ENCODE measurements around the gene KRT17.

KRT17 gene

DNA sequence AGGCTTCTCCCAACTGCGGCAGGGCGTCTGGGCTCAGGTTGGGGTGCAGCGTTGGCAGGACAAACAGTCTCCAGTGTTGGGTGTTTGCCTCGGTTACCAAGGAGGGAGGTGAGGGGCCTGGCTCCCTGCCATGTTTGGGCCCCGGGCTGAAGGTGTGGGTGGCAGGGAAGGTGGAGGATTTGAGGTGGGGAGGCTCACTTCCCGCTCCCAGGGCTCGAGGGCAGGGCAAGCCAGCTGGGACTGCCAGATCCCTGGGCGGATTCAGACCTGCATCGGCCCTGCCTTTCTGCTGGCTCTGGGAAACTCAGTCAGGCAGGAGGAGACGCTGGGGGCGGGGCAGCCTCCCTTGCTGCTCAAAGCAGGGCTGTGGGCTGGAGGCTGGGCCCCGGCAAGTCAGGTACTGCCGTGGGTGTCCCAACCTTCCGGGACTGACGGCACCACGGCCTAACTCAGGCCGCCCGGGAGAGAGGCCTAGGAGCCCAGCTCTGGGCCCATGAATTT, 31.3 kb upstream of the KRT17 start:
- Histone ChIP-seq H3K36me3 (no peaks in the 10 kb centered on the region), H3K27ac (no peak overlapping the region), H3K4me1 (peaks cover 0 to 41% (median 10%) of the 10 kb centered on the region in 4 donors), H3K4me3 (no peak overlapping the region), H3K9me3 (no peaks in the 10 kb centered on the region), H3K27me3 (no peaks in the 10 kb centered on the region)
- TF ChIP-seq, protein P1, sequence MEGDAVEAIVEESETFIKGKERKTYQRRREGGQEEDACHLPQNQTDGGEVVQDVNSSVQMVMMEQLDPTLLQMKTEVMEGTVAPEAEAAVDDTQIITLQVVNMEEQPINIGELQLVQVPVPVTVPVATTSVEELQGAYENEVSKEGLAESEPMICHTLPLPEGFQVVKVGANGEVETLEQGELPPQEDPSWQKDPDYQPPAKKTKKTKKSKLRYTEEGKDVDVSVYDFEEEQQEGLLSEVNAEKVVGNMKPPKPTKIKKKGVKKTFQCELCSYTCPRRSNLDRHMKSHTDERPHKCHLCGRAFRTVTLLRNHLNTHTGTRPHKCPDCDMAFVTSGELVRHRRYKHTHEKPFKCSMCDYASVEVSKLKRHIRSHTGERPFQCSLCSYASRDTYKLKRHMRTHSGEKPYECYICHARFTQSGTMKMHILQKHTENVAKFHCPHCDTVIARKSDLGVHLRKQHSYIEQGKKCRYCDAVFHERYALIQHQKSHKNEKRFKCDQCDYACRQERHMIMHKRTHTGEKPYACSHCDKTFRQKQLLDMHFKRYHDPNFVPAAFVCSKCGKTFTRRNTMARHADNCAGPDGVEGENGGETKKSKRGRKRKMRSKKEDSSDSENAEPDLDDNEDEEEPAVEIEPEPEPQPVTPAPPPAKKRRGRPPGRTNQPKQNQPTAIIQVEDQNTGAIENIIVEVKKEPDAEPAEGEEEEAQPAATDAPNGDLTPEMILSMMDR (IDR thresholded peaks at IDR 0.05): no peak
- no peak for DNase-seq
- intact Hi-C loops (cut with DNase I; ENCODE audit: low total_unique reads): no loop called here

DNA sequence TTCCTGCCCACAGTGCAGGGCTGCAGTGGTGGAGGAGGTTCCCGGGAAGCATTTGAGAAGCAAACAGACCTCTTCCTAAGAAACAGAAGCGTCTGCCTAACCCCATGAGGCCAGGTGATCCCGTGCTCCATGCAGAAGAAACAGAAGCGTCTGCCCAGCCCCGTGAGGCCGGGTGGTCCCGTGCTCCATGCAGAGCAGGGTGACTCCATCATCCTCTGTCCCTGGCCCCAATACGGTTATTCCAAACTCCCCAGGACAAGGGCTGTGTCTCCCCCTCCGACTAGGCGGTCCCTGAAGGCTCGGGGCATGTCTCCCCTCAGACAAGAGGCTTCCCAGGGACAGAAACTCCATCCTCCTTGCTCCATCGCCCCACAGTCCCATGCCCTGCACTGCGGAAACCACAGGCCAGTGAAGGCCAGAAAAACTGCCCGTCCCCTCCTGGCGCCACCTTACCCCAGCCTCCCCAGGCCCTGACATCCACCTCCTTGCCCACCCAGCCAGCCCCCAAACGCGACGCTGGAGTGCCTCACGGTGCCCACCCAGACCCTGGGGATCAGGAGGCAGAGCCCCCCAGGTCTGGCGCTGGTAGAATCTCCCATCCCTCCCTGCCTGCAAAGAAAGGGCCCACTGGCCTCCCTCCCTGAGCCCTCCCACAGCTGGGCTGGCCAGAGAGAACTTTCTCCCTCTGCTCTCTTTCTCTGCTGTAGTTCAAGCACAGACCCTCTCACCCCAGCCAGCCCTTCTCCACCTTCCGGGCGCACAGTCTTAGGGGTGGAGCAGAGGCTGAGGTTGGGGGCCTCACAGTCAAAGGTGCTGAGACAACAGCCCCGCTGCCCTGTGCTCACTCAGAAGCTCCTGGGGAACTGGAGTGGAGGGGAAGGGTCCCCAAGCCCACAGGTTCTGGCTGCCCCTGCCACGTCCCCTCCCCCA, 30.6 kb upstream of the KRT17 start:
- H3K27ac ChIP-seq: no peak overlapping the region
- H3K27me3 ChIP-seq: no peaks in the 10 kb centered on the region
- TF ChIP-seq, protein P1 (IDR thresholded peaks at IDR 0.05): no peak
- no peak for DNase-seq
- no peaks in the 10 kb centered on the region for H3K9me3 ChIP-seq
- intact Hi-C loops (cut with DNase I; ENCODE audit: low total_unique reads): no loop called here
- no peaks in the 10 kb centered on the region for H3K36me3 ChIP-seq
- peaks cover 0 to 42% (median 10%) of the 10 kb centered on the region in 4 donors for H3K4me1 ChIP-seq
- H3K4me3 ChIP-seq: no peak overlapping the region

DNA sequence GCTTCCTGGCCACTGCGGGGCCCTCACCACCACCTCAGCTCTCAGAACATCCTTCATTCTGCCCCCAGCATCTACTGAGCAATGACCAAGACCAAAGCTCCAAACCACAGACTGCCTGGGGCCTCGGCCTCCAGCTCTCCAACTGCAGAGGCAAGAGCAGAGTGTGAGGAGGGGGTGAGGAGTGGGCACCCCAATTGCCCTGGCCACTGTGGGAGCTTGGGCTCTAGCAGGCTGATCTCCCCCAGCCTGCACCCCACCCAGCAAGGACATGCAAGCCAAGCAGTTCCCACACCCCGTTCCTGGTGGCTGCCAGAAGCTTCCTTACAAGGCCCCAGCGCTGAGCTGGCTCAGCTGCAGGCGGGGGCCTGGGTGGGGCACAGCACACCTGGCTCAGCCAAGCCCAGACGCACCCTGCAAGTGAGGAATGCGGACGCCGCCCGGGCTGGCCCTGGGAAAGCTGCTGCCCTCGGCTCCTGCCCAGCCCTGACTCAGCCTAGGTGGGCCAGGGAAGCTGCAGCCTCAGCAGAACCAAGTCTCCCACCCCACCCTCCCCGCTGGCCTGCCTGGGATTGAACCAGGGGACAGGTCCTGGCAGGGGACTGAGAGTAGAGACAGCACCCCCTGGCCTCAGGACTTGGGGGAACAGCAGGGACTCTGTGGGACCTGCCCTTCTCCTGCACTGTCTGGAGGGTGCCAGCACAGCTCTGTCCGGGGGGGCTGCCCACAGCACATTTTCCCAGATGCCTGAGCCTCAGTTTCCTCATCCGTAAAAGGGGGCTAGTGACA, 29.7 kb upstream of the KRT17 start:
- DNase-seq: no peak
- H3K4me1 ChIP-seq: peaks cover 0 to 45% (median 10%) of the 10 kb centered on the region in 4 donors
- H3K27ac ChIP-seq: no peak overlapping the region

DNA sequence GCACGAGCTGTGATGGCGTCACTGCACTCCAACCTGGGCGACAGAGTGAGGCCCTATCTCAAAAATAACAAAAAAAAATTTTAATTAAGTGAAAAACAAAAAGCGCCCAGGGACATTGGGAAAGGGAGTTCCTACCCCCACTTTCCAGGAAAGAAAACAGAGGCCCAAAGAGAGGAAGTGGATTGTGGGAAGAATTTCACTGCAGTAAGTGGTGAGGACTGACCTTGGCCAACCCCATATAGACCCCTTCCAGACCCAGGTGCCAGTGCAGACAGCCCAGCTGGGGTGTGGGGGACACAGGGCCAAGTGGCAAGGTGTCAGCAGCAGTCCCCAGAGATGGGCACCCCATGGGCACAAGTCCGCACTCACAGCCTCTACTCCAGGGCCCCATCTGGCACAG, 29.0 kb upstream of the KRT17 start:
- Histone ChIP-seq H3K4me3 (no peak overlapping the region), H3K4me1 (peaks cover 2 to 46% (median 13%) of the 10 kb centered on the region in 4 donors), H3K36me3 (no peaks in the 10 kb centered on the region), H3K27ac (no peak overlapping the region), H3K9me3 (no peaks in the 10 kb centered on the region), H3K27me3 (no peaks in the 10 kb centered on the region)
- TF ChIP-seq, protein P1 (IDR thresholded peaks at IDR 0.05): no peak
- DNase-seq: no peak
- intact Hi-C loops (cut with DNase I; ENCODE audit: low total_unique reads): no loop called here

More for the DNA sequence above, 29.7 kb upstream of the KRT17 start:
- no peaks in the 10 kb centered on the region for H3K36me3 ChIP-seq
- no peak overlapping the region for H3K4me3 ChIP-seq
- TF ChIP-seq, protein P1 (IDR thresholded peaks at IDR 0.05): no peak
- intact Hi-C loops (cut with DNase I; ENCODE audit: low total_unique reads): no loop called here
- no peaks in the 10 kb centered on the region for H3K27me3 ChIP-seq
- H3K9me3 ChIP-seq: no peaks in the 10 kb centered on the region

DNA sequence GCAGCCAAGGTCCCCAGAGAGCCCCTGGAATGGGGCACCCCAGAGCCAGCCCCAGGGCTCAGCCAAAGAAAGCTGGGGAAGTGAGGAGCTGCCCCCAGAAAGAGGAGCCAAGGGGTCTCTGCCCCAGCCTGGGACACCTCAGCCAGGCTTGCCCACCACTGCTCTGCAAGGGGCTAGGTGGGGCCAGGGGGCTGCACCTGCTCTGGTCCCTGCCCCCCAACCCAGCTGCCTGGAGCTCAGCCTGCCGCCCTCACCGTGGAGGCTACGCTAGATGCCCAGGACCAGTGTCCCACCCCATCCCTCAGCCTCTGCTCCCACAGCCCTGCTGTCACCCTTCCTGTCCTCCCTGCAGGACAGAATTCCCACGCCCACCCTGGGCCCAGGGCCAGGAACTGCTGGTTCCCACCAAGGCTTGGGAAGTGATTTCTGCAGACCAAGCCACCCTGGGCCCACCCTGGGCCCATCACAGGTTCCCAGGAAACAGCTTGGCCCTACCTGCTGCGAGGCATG, 28.1 kb upstream of the KRT17 start:
- no peaks in the 10 kb centered on the region for H3K36me3 ChIP-seq
- DNase-seq: no peak
- no peaks in the 10 kb centered on the region for H3K9me3 ChIP-seq
- H3K4me1 ChIP-seq: peaks cover 3 to 52% (median 22%) of the 10 kb centered on the region in 4 donors
- intact Hi-C loops (cut with DNase I; ENCODE audit: low total_unique reads): no loop called here
- no peak overlapping the region for H3K27ac ChIP-seq
- no peaks in the 10 kb centered on the region for H3K27me3 ChIP-seq
- no peak overlapping the region for H3K4me3 ChIP-seq
- TF ChIP-seq, protein P1 (IDR thresholded peaks at IDR 0.05): no peak
